Sciatic nerve (tissue), 2 donors: ENCODE data around the gene PCED1B. TPM values are rescaled to one million over a fixed set of nuclear protein-coding genes. Genes with fewer than 3 reads are reported as not detected.
A peak's percentile ranks its signal among the peaks of the same experiment; 100 is the strongest.
"Not testable (repeated sequence)": the region's sequence is repeated elsewhere in the genome, so short reads cannot be mapped to it uniquely, and the experiment has no call there.

Experiments
- ATAC-seq: fragments of 200-7000 bp; cut with Tn5 transposase; one replicate; pipeline ENCODE4 v1.9.1; 2020; ENCODE audit warnings: mild to moderate bottlenecking, moderate library complexity
- DNase-seq: peaks from one replicate; pipeline ENCODE4 v3.0.0-alpha.2; 2020; ENCODE audit warnings: low spot score
- intact Hi-C: fragments of 100-400 bp; cut with DNase I; formaldehyde crosslinking; loops from one replicate; pipeline ENCODE4 v1.14.2; 2022
- total RNA-seq: library from RNA; stranded (reverse); fragmentation: NEBNext Ultra II Directional; extraction: Animal tissue kit (Norgen Biotek cat#: 25700); gene quantifications from one replicate; pipeline ENCODE4 v1.2.1, GENCODE V29; 2021
- donor health status: DM: no; HTN: no; CAD: no.
- donor health status: DM: no; HTN: no; CAD: no.

PCED1B gene
- total RNA-seq, 1 donor from 2014 or later: 5.0 TPM

GRCh38 chr12:47189728-47190127, 110.3 kb downstream of the PCED1B start:
- ATAC-seq (no peak), DNase-seq (no peak)
- intact Hi-C loops: no loop called here

DNA sequence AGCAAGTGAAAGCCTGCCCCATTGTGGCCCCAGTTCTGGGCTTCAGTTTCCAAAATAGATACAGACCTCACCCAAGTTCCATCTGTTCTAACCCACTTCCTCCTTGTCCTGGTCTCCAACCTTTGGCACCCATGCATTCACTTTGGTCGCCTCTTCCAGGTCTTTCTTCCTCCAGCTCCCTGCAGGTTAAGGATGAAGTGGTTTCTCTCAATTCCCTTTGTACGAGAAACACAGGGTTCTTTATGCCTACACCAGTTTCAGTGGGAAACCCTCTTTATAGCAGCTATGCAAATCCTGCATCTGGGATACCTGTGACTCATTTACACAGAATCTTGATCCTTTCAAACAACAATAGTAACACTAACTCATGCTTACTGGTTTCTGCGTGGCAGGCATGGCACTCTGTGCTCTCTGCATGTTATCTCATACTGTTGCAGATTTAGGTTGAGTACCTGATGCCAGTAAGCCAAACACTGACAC, 110.9 kb downstream of the PCED1B start:
- ATAC-seq: no peak
- DNase-seq: no peak
- intact Hi-C loops: no loop called here

DNA sequence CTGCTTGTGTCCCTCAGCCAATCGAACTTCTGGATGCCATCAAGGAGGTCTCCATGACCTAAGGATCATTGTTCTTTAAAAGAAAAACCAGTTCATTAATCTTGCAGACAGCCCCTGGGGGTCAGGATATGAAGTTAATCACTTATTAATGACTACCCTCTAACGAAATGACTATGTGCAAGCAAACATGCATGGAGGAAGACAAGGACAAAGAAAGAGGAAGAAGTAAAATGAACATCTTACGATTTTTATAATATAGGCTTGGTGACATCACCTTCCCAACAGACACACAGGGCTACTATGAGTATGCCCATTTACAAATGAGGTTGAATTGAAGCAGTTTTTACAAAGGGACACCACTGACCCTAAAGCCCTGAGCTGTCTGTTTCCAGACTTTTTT, 111.5 kb downstream of the PCED1B start:
- no peak for DNase-seq
- intact Hi-C loops: no loop called here

DNA sequence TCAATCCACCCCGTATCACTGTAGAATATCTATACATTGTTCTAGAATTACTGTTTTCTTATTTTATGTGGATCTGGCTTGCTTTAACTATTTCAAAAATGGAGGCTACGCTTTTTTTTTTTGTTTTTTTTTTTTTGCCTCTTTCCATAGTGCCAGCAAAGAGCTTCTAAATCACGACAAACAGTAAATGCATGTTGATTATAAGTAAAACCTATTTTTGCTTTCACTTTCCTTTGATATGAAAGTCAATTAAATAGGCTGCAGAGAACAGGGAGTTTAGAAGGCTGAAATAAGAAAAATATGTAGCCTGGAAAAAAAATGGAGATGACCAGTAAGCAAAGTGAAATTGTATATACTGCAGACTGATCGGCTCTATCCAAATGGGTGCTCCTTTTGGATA, 112.6 kb downstream of the PCED1B start:
- DNase-seq (no peak), ATAC-seq (no peak)
- intact Hi-C loops: no loop called here

More for the DNA sequence above, 111.5 kb downstream of the PCED1B start:
- ATAC-seq: no peak

- DNase-seq: no peak
- no peak for ATAC-seq
- intact Hi-C loops: no loop called here
These were observed 113.6 kb downstream of the PCED1B start for GRCh38 chr12:47193066-47193465.

DNA sequence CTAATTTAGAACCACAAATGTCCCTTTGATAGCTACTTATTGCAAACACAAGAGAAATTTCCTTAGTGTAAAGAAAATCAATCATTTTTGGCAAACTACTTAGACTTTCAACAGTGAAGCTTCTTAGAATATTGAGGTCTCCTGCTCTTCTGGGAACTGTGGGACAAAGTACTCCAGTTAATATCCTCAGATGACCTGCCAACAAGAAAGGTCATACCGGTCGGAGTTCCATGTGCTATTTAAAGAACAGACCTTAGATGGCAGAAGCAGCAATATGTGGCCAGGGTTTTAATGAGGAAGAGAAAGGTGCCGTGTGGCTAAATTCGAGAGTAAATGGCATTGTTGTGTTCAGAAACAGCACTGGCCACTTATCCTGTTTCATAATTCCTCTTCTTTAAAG, 115.1 kb downstream of the PCED1B start:
- intact Hi-C loops: no loop called here
- DNase-seq: no peak
- no peak for ATAC-seq

DNA sequence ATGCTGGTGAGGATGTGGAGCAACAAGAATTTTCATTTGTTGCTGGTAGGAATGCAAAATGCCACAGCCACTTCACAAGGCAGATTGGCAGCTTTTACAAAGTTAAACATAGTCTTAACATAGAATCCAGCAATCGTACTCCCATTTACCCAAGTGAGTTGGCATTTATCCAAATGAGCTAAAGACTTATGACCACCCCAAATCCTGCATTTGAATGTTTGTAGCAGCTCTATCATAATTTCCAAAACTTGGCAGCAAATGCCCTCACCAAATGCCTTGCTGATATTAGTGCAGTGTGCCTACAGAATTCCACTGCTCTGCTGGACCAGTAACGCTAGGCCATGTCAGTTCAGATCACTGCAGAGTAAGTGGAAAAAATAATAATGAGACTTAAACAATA, 121.0 kb downstream of the PCED1B start:
- DNase-seq (no peak), ATAC-seq (no peak)
- intact Hi-C loops: no loop called here

DNA sequence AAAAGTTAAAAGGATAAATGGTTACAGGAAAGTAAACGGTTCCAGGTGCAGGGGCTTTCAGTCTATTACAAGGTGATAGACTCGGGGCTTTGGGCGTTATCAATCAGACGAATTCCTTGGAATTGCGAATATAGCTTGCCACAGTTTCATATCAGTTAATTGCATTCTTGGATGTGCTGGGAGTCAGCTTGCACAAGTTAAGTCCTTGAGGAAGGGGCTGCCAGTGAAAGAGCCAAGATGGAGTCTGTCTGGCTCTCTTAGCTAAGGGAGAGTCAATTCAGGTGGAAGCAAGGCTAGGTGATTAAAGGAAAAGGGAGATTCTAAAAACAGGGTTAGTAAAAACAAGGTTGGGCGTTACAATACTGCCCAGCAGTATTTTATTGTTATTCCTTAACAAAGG, 121.8 kb downstream of the PCED1B start:
- ATAC-seq, intact Hi-C loops, DNase-seq: not testable (repeated sequence)

DNA sequence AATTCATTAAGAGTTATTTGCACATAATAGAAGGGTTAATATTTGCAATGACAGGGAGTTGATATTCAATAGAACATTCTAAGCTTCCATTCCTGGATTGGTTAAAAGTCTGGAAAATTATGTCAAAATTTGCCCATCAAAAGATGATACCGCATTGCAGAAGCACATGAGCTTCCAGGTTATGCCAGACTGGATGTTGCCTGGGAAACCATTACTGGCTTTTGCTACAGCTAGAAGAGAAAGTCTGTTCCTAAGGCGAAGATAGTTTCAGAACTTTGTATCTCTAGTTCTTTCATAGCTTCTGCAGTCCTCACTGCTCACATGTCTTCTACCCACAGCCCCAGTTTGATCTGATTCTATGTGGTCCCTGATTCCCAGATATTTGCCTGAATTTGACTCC, 122.8 kb downstream of the PCED1B start:
- intact Hi-C loops: no loop called here
- no peak for ATAC-seq

DNA sequence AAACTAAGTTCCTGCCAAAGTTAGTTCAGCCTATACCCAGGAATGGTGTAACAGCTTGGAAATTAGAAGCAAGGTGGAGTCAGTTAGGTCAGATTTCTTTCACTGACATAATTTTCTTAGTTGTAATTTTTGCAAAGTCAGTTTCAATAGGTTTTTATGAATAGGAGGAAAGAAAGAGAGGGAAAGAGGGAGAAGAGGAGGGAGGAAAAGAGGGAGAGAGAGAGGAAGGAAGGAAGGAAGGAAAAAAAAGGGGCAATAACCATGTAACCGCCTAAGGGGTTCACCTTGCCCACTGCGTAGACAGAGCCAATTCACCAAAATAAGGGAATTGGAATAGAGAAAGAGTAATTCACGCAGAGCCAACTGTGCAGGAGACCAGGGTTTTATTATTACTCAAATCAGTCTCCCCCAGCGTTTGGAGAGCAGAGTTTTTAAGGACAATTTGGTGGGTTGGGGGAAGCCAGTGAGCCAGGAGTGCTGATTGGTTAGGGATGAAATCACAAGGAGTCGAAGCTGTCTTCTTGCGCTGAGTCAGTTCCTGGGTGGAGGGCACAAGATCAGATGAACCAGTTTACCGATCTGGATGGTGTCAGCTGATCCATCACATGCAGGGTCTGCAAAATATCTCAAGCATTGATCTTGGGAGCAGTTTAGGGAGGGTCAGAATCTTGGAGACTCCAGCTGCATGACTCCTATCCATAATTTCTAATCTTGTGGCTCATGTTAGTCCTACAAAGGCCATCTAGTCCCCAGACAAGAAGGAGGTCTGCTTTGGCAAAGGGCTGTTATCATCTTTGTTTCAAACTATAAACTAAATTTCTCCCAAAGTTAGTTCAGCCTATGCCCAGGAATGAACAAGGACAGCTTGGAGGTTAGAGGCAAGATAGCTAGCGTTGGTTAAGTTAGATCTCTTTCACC, 126.4 kb downstream of the PCED1B start:
- no peak for ATAC-seq

More for the DNA sequence above, 122.8 kb downstream of the PCED1B start:
- no peak for DNase-seq

GRCh38 chr12:47206450-47207339, 127.3 kb downstream of the PCED1B start:
- DNase-seq (no peak), ATAC-seq (no peak)
- intact Hi-C loops: no loop called here

More for the DNA sequence above, 126.4 kb downstream of the PCED1B start:
- DNase-seq: no peak
- intact Hi-C loops: no loop called here

GRCh38 chr12:47207340-47207717, 127.9 kb downstream of the PCED1B start:
- ATAC-seq: peak; percentile 63
- intact Hi-C loops: no loop called here
- DNase-seq: no peak

GRCh38 chr12:47207829-47208248, 128.4 kb downstream of the PCED1B start:
- DNase-seq (no peak), ATAC-seq (peak; percentile 17)
- intact Hi-C loops: no loop called here

GRCh38 chr12:47209014-47209413, 129.6 kb downstream of the PCED1B start:
- intact Hi-C loops: no loop called here
- ATAC-seq (no peak), DNase-seq (no peak)

DNA sequence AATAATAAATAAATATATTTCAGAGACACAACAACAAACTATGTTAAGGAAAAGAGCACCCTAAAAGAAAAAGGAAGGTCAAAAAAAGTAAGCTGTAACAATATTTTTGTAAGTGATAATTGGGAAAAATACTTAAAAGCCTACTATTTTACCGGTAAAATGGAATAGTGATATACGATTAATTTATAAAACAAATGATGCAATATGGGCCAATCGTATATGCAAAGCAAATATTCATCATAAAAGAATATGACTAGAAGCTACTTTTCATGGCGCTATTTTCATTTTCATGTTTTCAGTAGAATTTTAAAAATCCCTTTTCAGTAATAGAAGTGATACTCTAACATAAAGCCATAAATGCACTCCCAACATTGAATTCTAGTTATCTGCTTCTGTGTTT, 131.4 kb downstream of the PCED1B start:
- no peak for DNase-seq
- intact Hi-C loops: no loop called here
- ATAC-seq: no peak

DNA sequence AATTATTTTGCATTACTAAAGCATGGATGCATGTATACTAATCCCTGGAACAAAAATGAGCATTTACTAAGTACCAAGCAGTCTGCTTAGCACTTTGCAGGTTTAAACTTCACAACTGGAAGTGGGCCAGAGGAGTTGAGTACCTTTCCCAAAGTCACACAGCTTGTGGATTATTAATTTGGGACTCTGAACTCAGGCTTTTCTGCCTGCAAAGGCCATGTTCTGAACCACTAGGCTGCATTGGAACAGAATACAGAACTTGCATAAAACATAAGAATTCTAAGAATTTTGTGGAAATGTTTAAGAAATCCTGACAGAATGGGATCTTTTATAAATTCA, 133.2 kb downstream of the PCED1B start:
- no peak for DNase-seq
- intact Hi-C loops: no loop called here
- no peak for ATAC-seq

DNA sequence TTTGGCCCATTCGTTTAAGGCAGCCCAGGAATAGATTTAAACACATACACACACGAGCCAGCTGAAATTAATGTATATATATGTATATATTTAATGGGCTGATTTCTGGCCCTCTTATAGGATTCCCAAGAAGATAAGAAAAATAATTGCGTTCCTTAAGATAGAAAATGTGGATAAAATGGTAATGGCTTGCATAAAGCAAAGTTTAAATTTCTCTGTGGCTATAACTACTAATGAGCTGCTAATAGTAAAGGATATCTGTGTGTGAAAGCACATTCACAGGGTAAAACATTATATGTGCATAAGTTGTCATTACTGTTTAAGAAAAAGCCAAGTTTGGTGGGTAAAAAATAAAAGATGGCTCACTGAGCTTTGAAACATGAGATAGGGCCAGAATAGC, 134.0 kb downstream of the PCED1B start:
- no peak for DNase-seq
- intact Hi-C loops: no loop called here
- ATAC-seq: no peak

DNA sequence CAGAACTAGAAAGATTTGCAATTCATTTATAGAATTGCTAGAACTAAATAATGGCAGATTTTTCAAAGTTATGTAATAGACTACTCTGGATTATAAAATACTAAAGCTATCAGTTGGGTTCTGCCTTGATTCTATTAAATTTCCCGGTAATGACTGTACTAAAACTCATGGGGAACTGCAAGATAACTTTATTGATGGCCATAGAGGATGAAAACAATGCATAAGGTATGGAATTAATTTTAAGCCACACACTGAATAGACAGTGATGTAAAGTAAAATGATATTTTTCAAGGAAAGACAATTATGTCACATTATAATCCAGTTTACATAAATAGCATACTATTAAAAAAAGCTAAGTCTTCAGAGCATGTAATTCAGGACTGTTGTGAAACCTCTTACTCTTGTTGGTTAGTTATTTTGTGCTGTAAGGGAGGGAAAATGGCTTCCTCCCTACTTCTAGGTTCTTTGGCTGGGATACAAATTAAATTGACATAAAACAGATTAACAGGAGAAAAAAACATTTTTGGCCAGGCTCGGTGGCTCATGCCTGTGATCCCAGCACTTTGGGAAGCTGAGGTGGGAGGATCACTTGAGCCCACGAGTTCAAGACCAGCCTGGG, 134.7 kb downstream of the PCED1B start:
- no peak for ATAC-seq
- intact Hi-C loops: no loop called here
- no peak for DNase-seq

GRCh38 chr12:47214771-47215170, 135.3 kb downstream of the PCED1B start:
- intact Hi-C loops: no loop called here
- DNase-seq (no peak), ATAC-seq (no peak)
